MCF 10A (cell line): Measurements from ENCODE around the gene FZD8. TPM values are rescaled to one million over a fixed set of nuclear protein-coding genes. Genes with fewer than 3 reads are reported as not detected.

Experiments used
- BruUV-seq: library from RNA; stranded (reverse); fragments of 400-500 nt; replicated peaks from 2 replicates; lab custom pipeline; 2021; lab: Mats Ljungman, UMichigan
- CTCF ChIA-PET: fragments of 300-600 bp; sonication (Branson Sonifier 250); formaldehyde crosslinking; extraction: SDS; loops from one replicate; lab custom pipeline; 2021; ENCODE audit warnings: antibody characterized with exemption, inconsistent platforms; lab: Yijun Ruan, JAX
- POLR2A ChIA-PET: fragments of 300-600, 350-650 bp; sonication (Branson Sonifier 250); formaldehyde crosslinking; extraction: SDS; loops from one replicate; lab custom pipeline; 2020; ENCODE audit warnings: antibody characterized with exemption, inconsistent platforms; lab: Yijun Ruan, JAX
- DNase-seq: peaks from one replicate; pipeline ENCODE4 v3.0.0-alpha.2; 2018; ENCODE audit not compliant: unreplicated experiment
- H3K27ac Mint-ChIP-seq: one replicate; pipeline ENCODE4 v1.8.0; 2022; ENCODE audit warnings: mild to moderate bottlenecking, low read depth, mixed read lengths; ENCODE audit not compliant: unreplicated experiment
- H3K27me3 Mint-ChIP-seq: one replicate; pipeline ENCODE4 v1.8.0; 2022; ENCODE audit warnings: mixed read lengths; ENCODE audit not compliant: insufficient read depth, unreplicated experiment
- H3K36me3 Mint-ChIP-seq: one replicate; pipeline ENCODE4 v1.8.0; 2022; ENCODE audit warnings: mild to moderate bottlenecking, moderate library complexity, mixed read lengths; ENCODE audit not compliant: insufficient read depth, unreplicated experiment
- H3K4me1 Mint-ChIP-seq: one replicate; pipeline ENCODE4 v1.8.0; 2022; ENCODE audit warnings: mixed read lengths; ENCODE audit not compliant: insufficient read depth, unreplicated experiment
- H3K4me3 Mint-ChIP-seq: one replicate; pipeline ENCODE4 v1.8.0; 2022; ENCODE audit warnings: mild to moderate bottlenecking, moderate library complexity, mixed read lengths; ENCODE audit not compliant: unreplicated experiment
- H3K9me3 Mint-ChIP-seq: one replicate; pipeline ENCODE4 v1.8.0; 2022; ENCODE audit warnings: mixed read lengths; ENCODE audit not compliant: unreplicated experiment
- intact Hi-C: fragments of 100-400 bp; cut with micrococcal nuclease; formaldehyde crosslinking; loops from 2 replicates; pipeline ENCODE4 v1.14.1; 2022
- total RNA-seq: library from RNA; stranded (reverse); gene quantifications from 2 replicates; pipeline ENCODE4 v1.2.3, GENCODE V29; 2022
- TF ChIP-seq, protein P1 (sequence below): fragments of 200-600 bp; IDR thresholded peaks from one replicate; pipeline ENCODE4 v1.8.0; 2022; ENCODE audit warnings: antibody characterized with exemption, mild to moderate bottlenecking; ENCODE audit not compliant: unreplicated experiment

Gene FZD8
- total RNA-seq, 1 experiment from 2014 or later: 9.8 TPM

DNA sequence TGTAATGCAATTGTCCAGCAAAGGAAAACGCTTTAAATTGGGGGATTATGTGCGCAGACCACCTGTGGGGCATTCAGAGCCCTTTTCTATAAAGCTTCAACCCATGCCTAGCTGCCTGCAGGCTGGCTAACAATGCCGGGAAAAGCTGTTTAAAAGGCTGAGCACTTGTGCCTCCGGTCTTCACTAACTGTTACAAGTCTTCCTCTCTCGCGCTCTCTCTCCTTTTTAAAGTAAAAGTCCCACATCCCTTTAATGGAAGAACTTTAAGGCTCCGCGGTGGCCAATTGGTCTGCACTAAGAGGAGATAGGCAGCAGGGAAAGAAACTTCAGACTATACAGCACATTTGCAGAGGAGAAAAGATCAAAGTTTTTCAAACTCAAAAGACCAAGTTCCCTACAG, 4.6 kb downstream of the FZD8 start:
- DNase-seq: no peak
- TF ChIP-seq, protein P1, sequence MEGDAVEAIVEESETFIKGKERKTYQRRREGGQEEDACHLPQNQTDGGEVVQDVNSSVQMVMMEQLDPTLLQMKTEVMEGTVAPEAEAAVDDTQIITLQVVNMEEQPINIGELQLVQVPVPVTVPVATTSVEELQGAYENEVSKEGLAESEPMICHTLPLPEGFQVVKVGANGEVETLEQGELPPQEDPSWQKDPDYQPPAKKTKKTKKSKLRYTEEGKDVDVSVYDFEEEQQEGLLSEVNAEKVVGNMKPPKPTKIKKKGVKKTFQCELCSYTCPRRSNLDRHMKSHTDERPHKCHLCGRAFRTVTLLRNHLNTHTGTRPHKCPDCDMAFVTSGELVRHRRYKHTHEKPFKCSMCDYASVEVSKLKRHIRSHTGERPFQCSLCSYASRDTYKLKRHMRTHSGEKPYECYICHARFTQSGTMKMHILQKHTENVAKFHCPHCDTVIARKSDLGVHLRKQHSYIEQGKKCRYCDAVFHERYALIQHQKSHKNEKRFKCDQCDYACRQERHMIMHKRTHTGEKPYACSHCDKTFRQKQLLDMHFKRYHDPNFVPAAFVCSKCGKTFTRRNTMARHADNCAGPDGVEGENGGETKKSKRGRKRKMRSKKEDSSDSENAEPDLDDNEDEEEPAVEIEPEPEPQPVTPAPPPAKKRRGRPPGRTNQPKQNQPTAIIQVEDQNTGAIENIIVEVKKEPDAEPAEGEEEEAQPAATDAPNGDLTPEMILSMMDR: no peak
- ChIA-PET POLR2A (interaction anchor here (0.7 to 2.2 kb wide), 3 partner anchors 273 to 1088 kb away, joined by 3 to 5 read pairs (median 5); no protein-coding TSS in a partner anchor), CTCF (interaction anchor here (0.6 to 9.9 kb wide), 7 partner anchors 23 to 1243 kb away, joined by 3 to 94 read pairs (median 4); no protein-coding TSS in a partner anchor)
- no peaks in the 10 kb centered on the region for H3K27me3 Mint-ChIP-seq
- peaks cover 23% of the 10 kb centered on the region for H3K4me1 Mint-ChIP-seq
- H3K9me3 Mint-ChIP-seq: no peaks in the 10 kb centered on the region
- peaks cover 58% of the 10 kb centered on the region for H3K36me3 Mint-ChIP-seq
- no peak overlapping the region for H3K27ac Mint-ChIP-seq
- intact Hi-C loops: loop anchor here (10.0 kb wide), 1 partner anchor 513 kb away; the partner anchor contains the start of gene CREM
- BruUV-seq: no TSS peak
- H3K4me3 Mint-ChIP-seq: peak overlapping the region; percentile 46

DNA sequence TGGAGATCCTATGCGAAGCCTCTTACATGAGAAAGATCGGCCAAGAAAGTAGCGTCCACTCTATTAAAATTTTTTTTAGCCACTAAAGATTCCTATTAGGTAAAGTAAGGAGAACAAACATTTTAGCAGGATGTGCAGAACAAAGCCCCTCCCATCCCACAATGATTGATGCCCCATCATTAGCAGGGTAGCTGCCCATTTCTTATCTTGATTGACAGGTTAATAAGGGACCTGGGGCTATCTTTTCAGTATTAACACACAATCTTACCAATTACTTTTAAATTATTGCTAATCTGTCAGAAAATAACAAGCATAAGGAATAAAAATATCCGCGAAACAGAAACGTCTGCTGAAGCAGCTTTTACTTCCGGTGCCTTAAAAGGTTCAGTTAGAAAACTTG, 5.1 kb downstream of the FZD8 start:
- H3K4me3 Mint-ChIP-seq: no peak overlapping the region
- POLR2A ChIA-PET: interaction anchor here (1.7 to 2.2 kb wide), 2 partner anchors 857 to 1089 kb away, joined by 5 read pairs; no protein-coding TSS in a partner anchor

DNA sequence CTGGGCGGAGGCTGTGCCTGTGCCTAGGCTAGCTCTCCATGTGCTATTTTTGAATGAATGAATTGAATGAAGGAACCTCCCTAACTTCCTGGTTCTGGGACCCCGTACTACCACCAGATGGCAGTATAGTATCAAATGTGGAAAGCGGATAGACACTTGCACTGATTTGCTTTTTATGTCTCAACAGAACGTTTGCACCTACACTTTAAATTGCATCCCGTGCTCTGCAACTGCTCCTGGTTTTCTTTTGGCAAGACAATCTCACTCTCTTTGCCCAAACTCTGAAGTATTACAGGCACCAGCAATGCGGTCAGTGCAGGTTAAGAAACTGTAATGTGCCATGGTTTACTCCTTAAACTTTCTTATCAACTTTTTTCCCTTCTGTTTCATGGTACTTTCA, 6.5 kb downstream of the FZD8 start:
- DNase-seq: peak; percentile 79
- H3K27ac Mint-ChIP-seq: no peak overlapping the region
- no peaks in the 10 kb centered on the region for H3K9me3 Mint-ChIP-seq
- intact Hi-C loops: loop anchor here (1.0 to 10.0 kb wide), 4 partner anchors 511 to 1246 kb away; partner anchors contain the start of gene CREM
- no peak overlapping the region for H3K4me3 Mint-ChIP-seq
- POLR2A ChIA-PET: interaction anchor here (0.6 to 2.2 kb wide), 6 partner anchors 336 to 1144 kb away, joined by 3 to 6 read pairs (median 3); no protein-coding TSS in a partner anchor
- no peaks in the 10 kb centered on the region for H3K27me3 Mint-ChIP-seq
- TF ChIP-seq, protein P1: peak; percentile 87
- peaks cover 49% of the 10 kb centered on the region for H3K36me3 Mint-ChIP-seq
- CTCF ChIA-PET: interaction anchor here (0.6 to 9.9 kb wide), 23 partner anchors 16 to 1247 kb away, joined by 3 to 94 read pairs (median 3); no protein-coding TSS in a partner anchor
- no TSS peak for BruUV-seq
- H3K4me1 Mint-ChIP-seq: peaks cover 23% of the 10 kb centered on the region

More for the DNA sequence above, 5.1 kb downstream of the FZD8 start:
- no TSS peak for BruUV-seq
- no peak for DNase-seq
- H3K9me3 Mint-ChIP-seq: no peaks in the 10 kb centered on the region
- intact Hi-C loops: loop anchor here (10.0 kb wide), 1 partner anchor 512 kb away; the partner anchor contains the start of gene CREM
- H3K4me1 Mint-ChIP-seq: peaks cover 23% of the 10 kb centered on the region
- H3K27me3 Mint-ChIP-seq: no peaks in the 10 kb centered on the region
- no peak overlapping the region for H3K27ac Mint-ChIP-seq
- TF ChIP-seq, protein P1: no peak
- peaks cover 54% of the 10 kb centered on the region for H3K36me3 Mint-ChIP-seq
- CTCF ChIA-PET: interaction anchor here (0.6 to 9.9 kb wide), 9 partner anchors 24 to 1243 kb away, joined by 3 to 94 read pairs (median 4); no protein-coding TSS in a partner anchor
